ENCODE data around the gene ZNF57. TPM values are rescaled to one million over a fixed set of nuclear protein-coding genes. Genes with fewer than 3 reads are reported as not detected.

The ZNF57 gene
- total and polyA plus RNA-seq, 2 of the 13 experiments (the other 11 are each of a cell fraction or from before 2014, with no cell fraction given), result 6.6 to 17.5 TPM

GRCh38 chr19:2900296-2901252 is at the start of gene ZNF57 (continued):
- TF ChIP-seq ATF2 (CRISPR knock-in tag; IDR thresholded peaks at IDR 0.05) (peak; percentile 45; the same call in 1 of the 2 replicates), BORCS8-MEF2B (CRISPR knock-in tag; IDR thresholded peaks at IDR 0.05) (peak; percentile 93)

GRCh38 chr19:2852598-2852997 is 48.1 kb upstream of the ZNF57 start:
- Histone ChIP-seq H3K4me1 (ENCODE audit: insufficient read depth, low read length) (peaks cover 18% of the 10 kb centered on the region), H3K4me3 (replicated peaks in 1 of 3; ENCODE audit: insufficient read depth in 1 of 3, low read depth in 2 of 3, low read length in 3 of 3) (no peak overlapping the region), H3K9ac (ENCODE audit: insufficient read depth, low read depth, low read length) (no peak overlapping the region), H2AFZ (ENCODE audit: low read length) (no peak overlapping the region), H3K9me3 (ENCODE audit: low read length) (no peaks in the 10 kb centered on the region), H4K20me1 (ENCODE audit: insufficient read depth, low read length) (peaks cover 2% of the 10 kb centered on the region; the same call in 1 of the 2 replicates), H3K4me2 (ENCODE audit: low read depth, low read length) (no peak overlapping the region), H3K27me3 (ENCODE audit: control insufficient read depth in 1 of 2, insufficient read depth in 2 of 2, low read length in 2 of 2) (no peaks in the 10 kb centered on the region), H3K27ac (ENCODE audit: extremely low read length, insufficient read depth, low read length) (no peak overlapping the region), H3K36me3 (replicated peaks in 1 of 2; ENCODE audit: control insufficient read depth in 1 of 2, insufficient read depth in 2 of 2, low read length in 2 of 2) (peaks cover 9 to 36% of the 10 kb centered on the region in 2 experiments; a peak in 4 of 5 replicates), H3K79me2 (ENCODE audit: insufficient read depth, low read length) (peaks cover 10% of the 10 kb centered on the region)
- intact Hi-C loops (cut with micrococcal nuclease; ENCODE audit: unreplicated experiment), result no loop called here
- in situ Hi-C loops (cut with HindIII; ENCODE audit: extremely low pct_ligation_motif_present, low pct_unique_long_range_greater_than_20kb), result no loop called here
- ChIA-PET CTCF (ENCODE audit: low intra/inter-chr PET ratio, low total read pairs) (no interaction called here), POLR2A (no interaction called here)
- no peak for ATAC-seq
- FAIRE-seq, result no peak
- WGBS (ENCODE audit: low lambda C conversion rate), result 98% methylated on average over 10 of the region's 10 CpGs
- BruUV-seq (replicated peaks), result no TSS peak
- no peak for DNase-seq (ENCODE audit: low spot score)
- TF ChIP-seq ZNF761 (CRISPR knock-in tag; conservative IDR thresholded peaks at IDR 0.05) (no peak), TRAFD1 (CRISPR knock-in tag; IDR thresholded peaks at IDR 0.05; ENCODE audit: borderline replicate concordance) (no peak), ZNF460 (CRISPR knock-in tag; IDR thresholded peaks at IDR 0.05; ENCODE audit: borderline replicate concordance) (no peak), ZNF430 (CRISPR knock-in tag; IDR thresholded peaks at IDR 0.05) (no peak), IKZF4 (CRISPR knock-in tag; IDR thresholded peaks at IDR 0.05; ENCODE audit: borderline replicate concordance, low read depth, not compliant biosample characterization) (no peak), NFE2L1 (CRISPR knock-in tag; IDR thresholded peaks at IDR 0.05; ENCODE audit: borderline replicate concordance) (no peak), ZNF883 (CRISPR knock-in tag; IDR thresholded peaks at IDR 0.05; ENCODE audit: not compliant biosample characterization) (no peak), MTF1 (CRISPR knock-in tag; IDR thresholded peaks at IDR 0.05) (no peak)
